Ishikawa (cell line): ENCODE data around the gene GRIP2.

Experiments
- CEBPB ChIP-seq: IDR thresholded peaks from 2 replicates; pipeline ENCODE4 v1.6.1; 2012
- CREB1 ChIP-seq: IDR thresholded peaks from 2 replicates; pipeline ENCODE4 v1.6.1; 2012; ENCODE audit warnings: low read depth
- EGR1 ChIP-seq: IDR thresholded peaks from 2 replicates; pipeline ENCODE4 v1.6.1; 2012
- EP300 ChIP-seq: IDR thresholded peaks from 2 replicates; pipeline ENCODE4 v1.6.1; 2012; ENCODE audit warnings: borderline replicate concordance
- FOXM1 ChIP-seq: IDR thresholded peaks from 2 replicates; pipeline ENCODE4 v1.6.1; 2012; ENCODE audit warnings: low read depth, borderline replicate concordance
- NFIC ChIP-seq: IDR thresholded peaks from 2 replicates; pipeline ENCODE4 v1.6.1; 2012
- RAD21 ChIP-seq: IDR thresholded peaks from 2 replicates; pipeline ENCODE4 v1.6.1; 2012; ENCODE audit warnings: low read depth
- TAF1 ChIP-seq: IDR thresholded peaks from 2 replicates; pipeline ENCODE4 v1.6.1; 2012; ENCODE audit warnings: low read depth, mild to moderate bottlenecking
- TCF12 ChIP-seq: IDR thresholded peaks from 2 replicates; pipeline ENCODE4 v1.6.1; 2012; ENCODE audit warnings: low read depth
- TEAD4 ChIP-seq: IDR thresholded peaks from 2 replicates; pipeline ENCODE4 v1.6.1; 2012
- YY1 ChIP-seq: IDR thresholded peaks from 2 replicates; pipeline ENCODE4 v1.6.1; 2012; ENCODE audit warnings: low read depth
- ZBTB7A ChIP-seq: IDR thresholded peaks from 2 replicates; pipeline ENCODE4 v1.6.1; 2012; ENCODE audit warnings: low read depth
- TF ChIP-seq, protein P1 (sequence below): IDR thresholded peaks from 2 replicates; pipeline ENCODE4 v1.6.1; 2012; ENCODE audit warnings: low read depth, mild to moderate bottlenecking
- TF ChIP-seq, protein P2 (sequence below): IDR thresholded peaks from 2 replicates; pipeline ENCODE4 v1.6.1; 2012
- TF ChIP-seq, protein P3 (sequence below): IDR thresholded peaks from 2 replicates; pipeline ENCODE4 v1.6.1; 2012

Gene GRIP2

DNA sequence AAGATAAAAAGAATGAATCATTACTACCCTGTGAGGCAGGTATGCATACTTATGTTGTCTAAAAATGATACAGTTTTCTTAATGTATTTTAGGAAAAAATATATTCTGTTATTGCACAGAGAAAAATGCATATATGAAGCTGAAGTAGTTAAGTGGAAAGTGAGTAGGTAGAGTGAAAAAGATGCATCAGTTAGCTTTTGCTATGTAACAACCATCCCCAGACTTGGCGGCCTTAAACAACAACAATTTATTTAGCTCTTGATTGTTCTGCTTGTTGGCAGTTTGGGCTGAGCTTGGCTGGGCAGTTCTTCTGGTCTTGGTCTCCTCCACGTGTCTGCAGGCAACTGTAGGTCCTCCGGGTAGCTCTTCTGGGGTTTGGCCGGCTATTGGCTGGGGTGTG, 92.1 kb downstream of the GRIP2 start:
- TF ChIP-seq TCF12 = no peak
- TF ChIP-seq TAF1 = no peak
- TF ChIP-seq, protein P1, sequence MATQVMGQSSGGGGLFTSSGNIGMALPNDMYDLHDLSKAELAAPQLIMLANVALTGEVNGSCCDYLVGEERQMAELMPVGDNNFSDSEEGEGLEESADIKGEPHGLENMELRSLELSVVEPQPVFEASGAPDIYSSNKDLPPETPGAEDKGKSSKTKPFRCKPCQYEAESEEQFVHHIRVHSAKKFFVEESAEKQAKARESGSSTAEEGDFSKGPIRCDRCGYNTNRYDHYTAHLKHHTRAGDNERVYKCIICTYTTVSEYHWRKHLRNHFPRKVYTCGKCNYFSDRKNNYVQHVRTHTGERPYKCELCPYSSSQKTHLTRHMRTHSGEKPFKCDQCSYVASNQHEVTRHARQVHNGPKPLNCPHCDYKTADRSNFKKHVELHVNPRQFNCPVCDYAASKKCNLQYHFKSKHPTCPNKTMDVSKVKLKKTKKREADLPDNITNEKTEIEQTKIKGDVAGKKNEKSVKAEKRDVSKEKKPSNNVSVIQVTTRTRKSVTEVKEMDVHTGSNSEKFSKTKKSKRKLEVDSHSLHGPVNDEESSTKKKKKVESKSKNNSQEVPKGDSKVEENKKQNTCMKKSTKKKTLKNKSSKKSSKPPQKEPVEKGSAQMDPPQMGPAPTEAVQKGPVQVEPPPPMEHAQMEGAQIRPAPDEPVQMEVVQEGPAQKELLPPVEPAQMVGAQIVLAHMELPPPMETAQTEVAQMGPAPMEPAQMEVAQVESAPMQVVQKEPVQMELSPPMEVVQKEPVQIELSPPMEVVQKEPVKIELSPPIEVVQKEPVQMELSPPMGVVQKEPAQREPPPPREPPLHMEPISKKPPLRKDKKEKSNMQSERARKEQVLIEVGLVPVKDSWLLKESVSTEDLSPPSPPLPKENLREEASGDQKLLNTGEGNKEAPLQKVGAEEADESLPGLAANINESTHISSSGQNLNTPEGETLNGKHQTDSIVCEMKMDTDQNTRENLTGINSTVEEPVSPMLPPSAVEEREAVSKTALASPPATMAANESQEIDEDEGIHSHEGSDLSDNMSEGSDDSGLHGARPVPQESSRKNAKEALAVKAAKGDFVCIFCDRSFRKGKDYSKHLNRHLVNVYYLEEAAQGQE = no peak
- TF ChIP-seq, protein P2, sequence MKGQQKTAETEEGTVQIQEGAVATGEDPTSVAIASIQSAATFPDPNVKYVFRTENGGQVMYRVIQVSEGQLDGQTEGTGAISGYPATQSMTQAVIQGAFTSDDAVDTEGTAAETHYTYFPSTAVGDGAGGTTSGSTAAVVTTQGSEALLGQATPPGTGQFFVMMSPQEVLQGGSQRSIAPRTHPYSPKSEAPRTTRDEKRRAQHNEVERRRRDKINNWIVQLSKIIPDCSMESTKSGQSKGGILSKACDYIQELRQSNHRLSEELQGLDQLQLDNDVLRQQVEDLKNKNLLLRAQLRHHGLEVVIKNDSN = no peak
- TF ChIP-seq, protein P3, sequence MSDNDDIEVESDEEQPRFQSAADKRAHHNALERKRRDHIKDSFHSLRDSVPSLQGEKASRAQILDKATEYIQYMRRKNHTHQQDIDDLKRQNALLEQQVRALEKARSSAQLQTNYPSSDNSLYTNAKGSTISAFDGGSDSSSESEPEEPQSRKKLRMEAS = no peak
- TF ChIP-seq NFIC = no peak

DNA sequence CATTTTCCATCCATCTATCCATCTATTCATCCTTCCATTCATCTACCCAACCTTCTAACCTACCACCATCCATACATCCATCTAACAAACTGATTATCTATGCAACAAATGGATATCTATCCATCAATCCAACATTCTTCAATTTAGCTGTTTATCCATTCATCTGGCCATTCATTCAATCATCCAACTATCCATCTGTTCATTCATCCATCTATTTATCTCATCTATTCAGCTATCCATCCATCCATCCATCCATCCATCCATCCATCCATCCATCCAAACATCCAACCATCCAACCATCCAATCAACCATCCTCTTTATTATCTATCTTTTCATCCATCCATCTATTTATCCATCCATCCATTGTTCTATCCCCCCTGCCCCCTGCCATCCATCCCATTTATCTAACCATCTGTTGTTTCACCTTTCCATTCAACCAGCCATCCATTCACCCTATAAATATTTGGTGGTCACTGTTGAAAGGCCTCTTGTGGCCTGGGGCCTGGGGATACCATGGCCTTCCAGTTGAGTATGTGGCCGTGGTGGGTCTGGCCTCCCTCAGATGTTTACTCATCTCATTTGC, 93.1 kb downstream of the GRIP2 start:
- TF ChIP-seq FOXM1 (no peak), TEAD4 (no peak), CREB1 (no peak), NFIC (no peak), EP300 (no peak), ZBTB7A (no peak), EGR1 (no peak), TCF12 (no peak), TAF1 (no peak), CEBPB (no peak), YY1 (no peak), RAD21 (no peak)
- TF ChIP-seq, protein P1 = no peak
- TF ChIP-seq, protein P2 = no peak
- TF ChIP-seq, protein P3 = no peak

DNA sequence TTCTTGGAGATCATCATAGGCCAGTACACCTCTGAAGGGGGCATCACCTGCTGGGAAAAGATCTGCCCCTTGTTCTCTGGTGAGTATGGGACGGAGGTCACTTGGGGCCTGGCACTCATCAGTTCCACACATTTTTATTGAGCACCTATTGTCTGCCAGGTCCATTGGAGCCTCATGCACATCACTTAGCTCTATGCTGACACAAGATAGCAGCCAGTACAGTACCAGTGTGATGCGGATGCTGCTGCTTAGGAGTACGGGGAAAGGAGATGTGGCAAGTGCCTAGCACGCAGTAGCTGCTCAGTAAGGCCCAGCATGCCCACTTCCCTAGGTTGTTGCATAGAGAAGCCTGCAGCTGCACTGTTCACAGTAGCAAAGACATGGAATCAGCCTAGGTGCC, 94.4 kb downstream of the GRIP2 start:
- no peak for TF ChIP-seq EP300
- no peak for TF ChIP-seq TCF12
- no peak for TF ChIP-seq TEAD4
- no peak for TF ChIP-seq RAD21
- TF ChIP-seq ZBTB7A = no peak
- TF ChIP-seq EGR1 = no peak
- TF ChIP-seq, protein P3 = no peak
- TF ChIP-seq, protein P1 = no peak
- no peak for TF ChIP-seq FOXM1
- no peak for TF ChIP-seq TAF1
- no peak for TF ChIP-seq CREB1
- TF ChIP-seq NFIC = no peak
- TF ChIP-seq, protein P2 = no peak
- TF ChIP-seq YY1 = no peak
- TF ChIP-seq CEBPB = no peak

DNA sequence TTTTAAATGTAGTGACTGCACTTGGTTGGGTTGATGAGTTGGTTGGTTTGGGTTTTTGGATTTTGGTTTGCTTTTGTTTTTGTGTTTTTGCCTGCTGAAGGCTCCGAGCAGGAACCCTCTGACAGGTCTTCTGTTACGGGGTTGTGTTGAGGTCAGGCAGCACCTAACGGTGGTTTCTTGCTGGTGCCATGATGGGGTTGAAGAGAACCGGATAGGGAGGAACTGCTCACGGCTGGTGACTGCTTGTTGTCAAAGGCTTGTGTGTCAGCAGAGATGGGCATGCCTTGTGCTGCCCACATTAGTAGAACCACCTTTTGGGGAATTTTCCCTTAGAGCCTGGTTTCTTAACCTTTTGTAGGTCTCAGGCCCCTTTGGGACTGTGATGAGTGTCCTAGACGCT, 95.8 kb downstream of the GRIP2 start:
- TF ChIP-seq EP300 = no peak
- TF ChIP-seq TEAD4 = no peak
- TF ChIP-seq ZBTB7A = no peak
- TF ChIP-seq CREB1 = no peak
